DMS153 treated with DMSO at 0.1 percent for 48 hours (cell line): ENCODE measurements around the gene OR8G1.
"Not testable (repeated sequence)": the region's sequence is repeated elsewhere in the genome, so short reads cannot be mapped to it uniquely, and the experiment has no call there.

Source experiments
- DNase-seq: peaks from one replicate; lab custom pipeline; 2025; ENCODE audit not compliant: unreplicated experiment; lab: John Stamatoyannopoulos, UW

OR8G1 gene

GRCh38 chr11:124233376-124233775 lies 7.5 kb upstream of the OR8G1 start:
- DNase-seq = no peak

GRCh38 chr11:124238512-124238911 lies 2.4 kb upstream of the OR8G1 start:
- DNase-seq = no peak

- not testable (repeated sequence) for DNase-seq
These were observed 9.0 kb downstream of the OR8G1 start for GRCh38 chr11:124249869-124250268.

GRCh38 chr11:124256076-124256475 lies 15.2 kb downstream of the OR8G1 start, which contains the start of gene OR8G5:
Gene OR8G5 (plus strand): TSS chr11:124256376. CDS start chr11:124264932, 8,556 bp downstream.
- DNase-seq = no peak

- DNase-seq = not testable (repeated sequence)
These were observed 24.1 kb downstream of the OR8G1 start for GRCh38 chr11:124265041-124265440.

GRCh38 chr11:124270886-124271285 lies 30.0 kb downstream of the OR8G1 start:
- not testable (repeated sequence) for DNase-seq

GRCh38 chr11:124274000-124274399 lies 33.1 kb downstream of the OR8G1 start:
- DNase-seq = no peak

GRCh38 chr11:124276081-124276480 lies 35.2 kb downstream of the OR8G1 start:
- no peak for DNase-seq

GRCh38 chr11:124277207-124277606 lies 36.3 kb downstream of the OR8G1 start:
- DNase-seq = no peak

GRCh38 chr11:124277804-124278203 lies 36.9 kb downstream of the OR8G1 start:
- DNase-seq = no peak

GRCh38 chr11:124278261-124278660 lies 37.4 kb downstream of the OR8G1 start:
- no peak for DNase-seq

GRCh38 chr11:124285610-124286344 lies 44.9 kb downstream of the OR8G1 start:
- no peak for DNase-seq

- no peak for DNase-seq
These were observed 53.8 kb downstream of the OR8G1 start for GRCh38 chr11:124294687-124295086.

- no peak for DNase-seq
These were observed 55.1 kb downstream of the OR8G1 start for GRCh38 chr11:124296016-124296415.

- DNase-seq = no peak
These were observed 57.0 kb downstream of the OR8G1 start for GRCh38 chr11:124297921-124298320.

GRCh38 chr11:124301548-124301947 lies 60.7 kb downstream of the OR8G1 start:
- no peak for DNase-seq

GRCh38 chr11:124302347-124303125 lies 61.6 kb downstream of the OR8G1 start:
- no peak for DNase-seq
